22Rv1 (cell line): ENCODE measurements around the gene XPC.

Source experiments
- ZFX ChIP-seq: fragments of 450-650 bp; IDR thresholded peaks from 2 replicates; pipeline ENCODE4 v1.6.1; 2017; ENCODE audit warnings: antibody characterized with exemption, borderline replicate concordance
- TF ChIP-seq, protein P1 (sequence below): fragments of 450-650 bp; IDR thresholded peaks from 2 replicates; pipeline ENCODE4 v1.5.1; 2017; ENCODE audit warnings: mild to moderate bottlenecking

DNA sequence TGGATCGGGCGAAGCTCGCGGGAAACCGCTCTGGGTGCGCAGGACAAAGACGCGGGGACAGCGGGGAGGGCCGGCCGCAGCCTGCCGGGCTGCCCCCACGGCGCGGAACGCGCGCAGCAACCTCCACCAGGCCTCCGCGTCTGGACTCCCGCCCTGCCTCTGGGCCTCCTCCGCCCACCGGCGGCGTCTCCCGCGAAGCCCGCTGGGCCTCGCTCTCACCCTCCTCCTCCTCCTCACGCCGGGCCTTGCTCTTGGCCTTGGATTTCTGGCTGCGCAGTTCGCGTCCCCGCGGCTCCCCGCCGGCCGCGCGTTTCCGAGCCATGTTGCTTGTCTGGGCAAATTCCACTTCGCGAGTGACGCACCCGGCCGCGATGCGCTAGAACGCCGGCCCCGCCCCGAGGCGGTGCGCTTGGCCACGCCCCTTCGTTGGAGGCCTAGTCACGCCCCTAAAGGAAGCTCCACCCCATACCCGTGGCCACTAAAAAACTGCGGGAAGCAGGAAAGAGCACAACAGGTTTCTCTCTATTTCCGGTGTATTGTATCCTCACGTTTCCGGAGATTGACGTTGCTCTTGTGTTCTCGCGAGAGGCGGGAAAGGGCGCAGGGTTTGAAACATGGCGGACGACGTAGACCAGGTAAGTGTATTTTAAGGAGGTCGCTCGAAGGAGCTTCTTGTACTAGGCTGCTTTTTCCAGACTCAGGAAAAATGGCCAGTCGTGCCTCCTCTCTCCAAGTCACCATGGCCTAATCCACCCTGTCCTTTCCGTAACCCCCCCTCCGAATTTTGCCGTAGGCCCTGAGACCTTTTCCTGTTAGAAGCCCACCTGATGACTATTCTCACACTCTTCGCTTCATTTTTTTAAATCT is at the start of gene XPC, which contains the start of gene LSM3:
- TF ChIP-seq, protein P1, sequence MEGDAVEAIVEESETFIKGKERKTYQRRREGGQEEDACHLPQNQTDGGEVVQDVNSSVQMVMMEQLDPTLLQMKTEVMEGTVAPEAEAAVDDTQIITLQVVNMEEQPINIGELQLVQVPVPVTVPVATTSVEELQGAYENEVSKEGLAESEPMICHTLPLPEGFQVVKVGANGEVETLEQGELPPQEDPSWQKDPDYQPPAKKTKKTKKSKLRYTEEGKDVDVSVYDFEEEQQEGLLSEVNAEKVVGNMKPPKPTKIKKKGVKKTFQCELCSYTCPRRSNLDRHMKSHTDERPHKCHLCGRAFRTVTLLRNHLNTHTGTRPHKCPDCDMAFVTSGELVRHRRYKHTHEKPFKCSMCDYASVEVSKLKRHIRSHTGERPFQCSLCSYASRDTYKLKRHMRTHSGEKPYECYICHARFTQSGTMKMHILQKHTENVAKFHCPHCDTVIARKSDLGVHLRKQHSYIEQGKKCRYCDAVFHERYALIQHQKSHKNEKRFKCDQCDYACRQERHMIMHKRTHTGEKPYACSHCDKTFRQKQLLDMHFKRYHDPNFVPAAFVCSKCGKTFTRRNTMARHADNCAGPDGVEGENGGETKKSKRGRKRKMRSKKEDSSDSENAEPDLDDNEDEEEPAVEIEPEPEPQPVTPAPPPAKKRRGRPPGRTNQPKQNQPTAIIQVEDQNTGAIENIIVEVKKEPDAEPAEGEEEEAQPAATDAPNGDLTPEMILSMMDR = no peak
- no peak for TF ChIP-seq ZFX
